T-helper 1 cell (primary cell): ENCODE measurements around the gene CRYBA2.

Experiments used
- DNase-seq, 5 donors: peaks; one replicate each; pipeline ENCODE4 v3.0.0-alpha.2; 2012 to 2020

The CRYBA2 gene

GRCh38 chr2:218981881-218982585 is 11.2 kb downstream of the CRYBA2 start:
- no peak for DNase-seq

- no peak for DNase-seq
These were observed 11.8 kb downstream of the CRYBA2 start for GRCh38 chr2:218981390-218981880.

GRCh38 chr2:218980735-218981389 is 12.4 kb downstream of the CRYBA2 start:
- no peak for DNase-seq

- peak; percentile 55 to 80 (median 71) for DNase-seq
These were observed 13.1 kb downstream of the CRYBA2 start for GRCh38 chr2:218979846-218980734.

- DNase-seq, result no peak
These were observed 18.0 kb downstream of the CRYBA2 start for GRCh38 chr2:218975060-218975777.

GRCh38 chr2:218970894-218971293 is 22.3 kb downstream of the CRYBA2 start:
- DNase-seq, result no peak

- no peak for DNase-seq
These were observed 29.0 kb downstream of the CRYBA2 start for GRCh38 chr2:218964041-218964771.

- DNase-seq, result no peak
These were observed 29.6 kb downstream of the CRYBA2 start for GRCh38 chr2:218963601-218964000.

- DNase-seq, result peak in 2 of 5 donors; percentile 47 to 56
These were observed 30.2 kb downstream of the CRYBA2 start for GRCh38 chr2:218962859-218963492.

GRCh38 chr2:218961651-218962570 is 31.3 kb downstream of the CRYBA2 start:
- no peak for DNase-seq

GRCh38 chr2:218961229-218961628 is 32.0 kb downstream of the CRYBA2 start:
- DNase-seq, result no peak

GRCh38 chr2:218960309-218961165 is 32.7 kb downstream of the CRYBA2 start:
- DNase-seq, result no peak

GRCh38 chr2:218959761-218960308 is 33.4 kb downstream of the CRYBA2 start:
- DNase-seq, result no peak

GRCh38 chr2:218959141-218959731 is 34.0 kb downstream of the CRYBA2 start, which contains the start of gene CDK5R2:
Gene CDK5R2, plus strand, starts transcription at chr2:218959666. Its CDS starts 155 bp downstream, at chr2:218959821.
- DNase-seq, result peak in 3 of 5 donors; percentile 26 to 71 (median 26)

GRCh38 chr2:218958276-218958675 is 34.9 kb downstream of the CRYBA2 start:
- DNase-seq, result no peak

GRCh38 chr2:218957671-218958070 is 35.6 kb downstream of the CRYBA2 start:
- DNase-seq, result no peak

- DNase-seq, result no peak
These were observed 37.2 kb downstream of the CRYBA2 start for GRCh38 chr2:218956039-218956438.
